T-helper 9 cell (primary cell): ENCODE results near the gene XYLT2.

Experiments used
- DNase-seq: peaks from one replicate; pipeline ENCODE4 v3.0.0-alpha.2; 2020

XYLT2 gene

DNA sequence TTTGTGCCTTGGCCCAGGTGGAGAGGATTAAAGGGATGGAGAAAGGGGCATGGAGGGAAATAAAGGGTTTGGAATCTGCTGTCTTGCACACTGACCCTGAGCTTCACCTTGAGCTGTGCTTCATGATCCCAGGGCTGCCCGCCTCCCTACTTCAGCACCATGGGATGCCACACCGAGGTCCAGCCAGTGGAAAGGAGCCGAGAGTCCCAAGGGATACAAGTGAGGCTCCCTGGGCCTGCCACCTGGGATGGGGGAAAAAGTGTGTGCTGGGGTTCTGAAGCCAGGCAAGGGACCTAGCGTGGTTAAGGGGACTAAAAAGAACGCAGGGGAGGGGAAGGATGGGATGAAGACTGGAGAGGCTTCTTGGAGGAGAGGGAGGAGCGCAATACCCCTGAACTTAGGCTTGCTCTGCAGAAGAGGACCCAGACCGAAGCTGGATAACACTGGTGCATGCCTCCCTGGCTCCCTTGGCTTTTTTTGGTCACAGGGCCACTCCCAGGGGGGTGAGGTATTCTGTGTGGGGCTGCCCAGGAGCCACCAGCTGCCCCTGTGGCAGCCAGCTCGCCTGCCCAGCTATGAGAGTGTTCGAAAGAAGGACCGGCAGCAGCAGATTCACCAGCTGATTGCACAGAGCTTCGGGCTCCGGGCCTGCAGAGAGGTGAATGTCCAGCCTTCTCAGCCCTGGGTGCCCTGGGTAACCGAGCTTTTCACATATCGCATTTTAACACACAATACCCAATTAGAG, 19.9 kb downstream of the XYLT2 start:
- DNase-seq: no peak

DNA sequence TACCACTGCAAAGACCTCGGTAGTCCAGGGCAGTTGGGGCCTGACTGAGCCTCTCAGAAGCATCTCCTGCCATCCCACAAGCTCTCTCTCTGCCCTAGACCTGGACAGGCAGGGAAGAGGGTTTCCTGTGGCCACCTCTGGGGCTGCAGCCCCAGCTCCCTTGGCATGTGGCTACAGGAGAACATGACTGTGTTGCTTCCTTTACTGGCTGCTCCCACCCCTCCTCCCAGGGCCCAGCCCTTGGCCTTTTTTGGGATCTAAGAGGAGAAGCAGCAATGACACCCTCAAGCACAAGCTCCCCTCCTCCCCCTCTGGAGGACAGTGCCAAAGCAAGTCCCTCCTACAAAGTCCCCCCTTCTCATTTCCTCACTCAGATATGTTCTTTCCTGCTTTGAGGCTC, 21.5 kb downstream of the XYLT2 start:
- no peak for DNase-seq

DNA sequence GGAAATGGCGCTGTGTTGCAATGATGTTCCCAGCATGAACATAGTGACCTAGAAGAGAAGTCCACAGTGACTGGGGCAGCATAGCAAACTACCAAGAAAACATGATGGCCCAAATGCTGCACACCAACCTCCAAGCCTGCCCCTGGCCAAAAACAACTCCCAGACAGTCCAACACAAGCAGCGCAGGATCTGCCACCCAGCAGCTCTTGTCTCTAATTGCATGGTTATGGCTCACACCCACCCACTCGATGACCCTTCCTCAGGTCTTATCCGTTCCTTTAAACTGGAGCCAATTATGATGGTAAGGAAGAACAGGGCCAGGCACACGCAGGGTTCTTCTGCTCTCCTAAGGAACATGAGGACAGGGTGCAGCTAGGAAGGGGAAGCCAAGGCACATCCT, 24.1 kb downstream of the XYLT2 start:
- DNase-seq: no peak

DNA sequence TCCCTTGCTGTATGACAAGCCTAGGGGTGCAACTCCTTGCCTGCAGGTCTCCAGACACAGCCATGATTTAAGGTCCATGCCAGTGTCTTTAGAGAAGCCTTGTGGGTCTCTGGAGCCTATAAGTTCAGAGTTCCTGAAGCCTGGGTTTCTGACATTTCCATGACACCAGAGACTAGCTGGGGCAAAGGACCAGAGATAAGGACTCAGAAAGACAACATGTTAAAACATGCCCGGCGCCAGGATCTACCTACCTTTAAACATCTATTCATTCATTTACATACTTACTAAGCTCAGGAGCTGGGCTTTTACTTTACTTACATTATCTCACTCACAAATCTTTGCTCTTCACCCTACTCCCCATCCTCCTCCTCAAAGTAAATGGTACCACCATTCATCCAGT, 25.6 kb downstream of the XYLT2 start:
- DNase-seq: no peak

DNA sequence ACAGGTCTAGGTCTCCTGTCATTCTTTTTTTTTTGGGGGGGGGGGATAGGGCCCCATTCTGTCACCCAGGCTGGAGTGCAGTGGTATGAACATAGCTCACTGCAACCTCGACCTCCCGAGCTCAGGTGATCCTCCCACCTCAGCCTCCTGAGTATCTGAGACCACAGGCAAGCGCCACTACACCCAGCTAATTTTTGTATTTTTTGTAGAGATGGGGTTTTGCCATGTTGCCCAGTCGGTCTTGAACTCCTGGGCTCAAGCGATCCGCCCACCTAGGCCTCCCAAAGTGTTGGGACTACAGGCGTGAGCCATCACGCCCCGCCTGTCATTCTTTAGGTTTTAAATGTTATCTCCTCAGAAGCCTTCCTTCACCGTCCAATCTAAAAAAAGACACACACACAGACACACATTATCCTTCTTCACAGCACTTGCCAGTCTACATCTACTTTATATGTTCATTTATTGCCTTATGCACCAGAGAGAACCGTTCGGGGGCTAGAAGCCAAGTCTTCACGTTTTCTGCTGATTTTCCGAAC, 26.4 kb downstream of the XYLT2 start:
- DNase-seq: no peak

DNA sequence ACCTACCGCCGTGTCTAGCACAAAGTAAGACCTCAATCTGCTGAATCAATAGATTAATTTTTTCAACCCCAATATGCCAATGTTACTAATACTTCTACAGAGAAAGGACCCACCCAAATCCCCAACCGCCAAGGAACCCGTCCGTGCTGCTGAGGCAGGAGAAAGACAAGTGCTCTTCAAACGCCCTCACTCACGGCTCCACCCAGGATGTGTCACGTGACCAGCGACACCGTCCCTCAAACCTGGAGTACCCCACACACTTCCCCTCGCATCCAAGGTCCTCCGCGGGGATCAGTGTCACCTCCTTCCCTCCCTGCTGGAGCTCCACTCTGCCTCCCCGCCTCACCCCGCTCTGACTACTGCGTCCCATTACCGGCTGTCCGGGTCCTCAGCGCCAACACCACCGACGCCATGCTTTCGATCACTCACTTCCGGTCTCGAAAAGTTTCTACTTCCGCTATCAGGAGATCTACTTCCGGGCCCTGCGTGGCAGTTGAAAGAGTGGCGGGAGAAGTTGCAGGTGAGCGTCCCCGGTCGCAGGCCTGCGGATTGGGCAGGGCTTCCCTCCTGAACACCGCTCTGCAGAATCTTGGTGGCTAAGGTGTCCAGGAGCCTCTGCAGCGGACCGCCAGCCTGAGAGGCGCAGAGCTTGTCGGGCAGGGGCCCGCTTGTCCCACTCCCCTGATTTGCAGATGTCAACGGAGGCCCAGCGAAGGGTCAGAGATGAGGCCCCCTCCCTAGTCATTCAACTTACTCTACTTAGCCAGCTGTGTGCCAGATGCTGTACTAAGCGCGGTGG, 27.0 kb downstream of the XYLT2 start, which contains the start of the genes EME1 and MRPL27:
Gene EME1, plus strand, starts transcription at position 472 of the 799 bp plus-strand sequence. CDS start 1,980 bp downstream, outside the sequence.
Gene MRPL27, minus strand, starts transcription at position 427 of the 799 bp plus-strand sequence. Its CDS starts 14 bp downstream, at position 413.
- peak; percentile 77 for DNase-seq

DNA sequence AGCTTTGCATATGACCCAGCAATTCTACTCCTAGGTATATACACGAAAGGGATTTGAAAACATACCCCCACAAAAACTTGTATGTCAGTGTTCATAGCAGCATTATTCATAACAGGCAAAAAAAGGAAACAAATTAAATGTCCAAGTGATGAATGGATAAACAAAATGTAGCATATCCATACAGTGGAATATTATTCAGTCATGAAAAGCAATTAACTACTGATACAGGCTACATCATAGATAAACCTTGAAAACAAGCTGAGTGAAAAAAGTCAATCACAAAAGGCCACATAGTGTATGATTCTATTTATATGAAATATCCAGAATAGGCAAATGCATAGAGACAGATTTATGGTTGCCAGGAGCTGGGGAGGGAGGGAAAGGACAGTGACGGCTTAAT, 27.8 kb downstream of the XYLT2 start:
- DNase-seq: no peak

DNA sequence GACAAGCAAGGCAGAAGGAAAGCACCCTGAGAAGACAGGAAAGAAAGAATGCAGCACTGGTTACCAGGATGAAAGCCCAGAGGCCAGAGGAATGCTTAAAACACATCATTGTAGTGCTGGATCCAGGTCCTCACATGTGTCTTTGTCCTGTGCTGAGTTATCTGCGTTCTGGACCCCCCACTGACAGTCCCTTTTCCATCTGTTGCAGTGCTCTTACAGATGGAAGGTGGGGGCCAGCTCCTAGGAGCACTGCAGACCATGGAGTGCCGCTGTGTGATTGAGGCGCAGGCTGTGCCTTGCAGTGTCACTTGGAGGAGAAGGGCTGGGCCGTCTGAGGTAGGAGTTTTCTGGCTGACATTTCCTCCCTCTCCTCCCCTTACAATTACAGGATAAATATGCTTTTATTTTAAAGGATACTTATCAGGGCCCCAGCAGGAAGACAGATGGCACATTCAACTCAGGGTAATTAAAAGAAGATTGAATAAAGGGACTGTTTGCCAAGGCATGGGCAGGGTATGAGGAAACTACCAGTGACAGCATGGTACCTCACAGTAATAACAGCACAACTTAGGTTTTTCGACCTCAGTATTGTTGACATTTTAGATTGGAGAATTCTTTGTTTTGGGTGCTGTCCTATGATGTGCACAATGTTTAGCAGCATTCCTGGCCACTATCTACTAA, 30.1 kb downstream of the XYLT2 start:
- DNase-seq: no peak

DNA sequence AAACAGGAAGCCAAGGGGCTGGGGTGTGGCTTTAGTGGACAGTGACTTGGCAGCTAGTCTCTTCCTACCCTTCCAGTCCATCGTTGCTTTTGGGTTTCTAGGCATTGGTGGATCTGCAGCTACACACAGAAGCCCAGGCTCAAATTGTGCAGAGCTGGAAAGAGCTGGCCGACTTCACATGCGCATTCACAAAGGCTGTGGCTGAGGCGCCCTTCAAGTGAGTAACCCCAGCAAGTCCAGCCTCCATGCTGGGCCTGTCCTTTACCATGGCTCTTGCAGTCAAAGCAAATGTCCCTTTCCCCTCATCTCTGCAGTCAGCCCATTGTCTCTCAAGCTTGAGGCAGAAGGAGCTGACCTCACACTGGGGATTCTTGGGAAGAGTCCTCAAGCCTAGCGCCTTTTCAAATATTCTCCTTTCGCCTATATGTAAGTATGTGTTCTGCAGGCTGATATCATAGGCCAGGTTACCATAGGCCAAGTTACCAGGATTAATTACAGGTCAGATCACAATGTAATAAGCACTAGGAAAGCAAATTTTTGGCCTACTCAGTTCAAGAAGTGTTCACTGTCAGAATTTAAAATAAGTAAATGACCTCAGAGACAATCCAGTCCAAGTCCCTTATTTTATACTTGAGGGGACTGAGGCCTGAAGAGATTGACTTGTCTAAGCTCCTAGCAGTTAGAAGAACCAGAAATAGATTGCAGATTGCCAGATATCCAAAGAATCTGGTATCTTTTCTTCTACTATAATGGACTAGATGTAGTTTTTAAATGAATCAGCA, 33.6 kb downstream of the XYLT2 start:
- no peak for DNase-seq

DNA sequence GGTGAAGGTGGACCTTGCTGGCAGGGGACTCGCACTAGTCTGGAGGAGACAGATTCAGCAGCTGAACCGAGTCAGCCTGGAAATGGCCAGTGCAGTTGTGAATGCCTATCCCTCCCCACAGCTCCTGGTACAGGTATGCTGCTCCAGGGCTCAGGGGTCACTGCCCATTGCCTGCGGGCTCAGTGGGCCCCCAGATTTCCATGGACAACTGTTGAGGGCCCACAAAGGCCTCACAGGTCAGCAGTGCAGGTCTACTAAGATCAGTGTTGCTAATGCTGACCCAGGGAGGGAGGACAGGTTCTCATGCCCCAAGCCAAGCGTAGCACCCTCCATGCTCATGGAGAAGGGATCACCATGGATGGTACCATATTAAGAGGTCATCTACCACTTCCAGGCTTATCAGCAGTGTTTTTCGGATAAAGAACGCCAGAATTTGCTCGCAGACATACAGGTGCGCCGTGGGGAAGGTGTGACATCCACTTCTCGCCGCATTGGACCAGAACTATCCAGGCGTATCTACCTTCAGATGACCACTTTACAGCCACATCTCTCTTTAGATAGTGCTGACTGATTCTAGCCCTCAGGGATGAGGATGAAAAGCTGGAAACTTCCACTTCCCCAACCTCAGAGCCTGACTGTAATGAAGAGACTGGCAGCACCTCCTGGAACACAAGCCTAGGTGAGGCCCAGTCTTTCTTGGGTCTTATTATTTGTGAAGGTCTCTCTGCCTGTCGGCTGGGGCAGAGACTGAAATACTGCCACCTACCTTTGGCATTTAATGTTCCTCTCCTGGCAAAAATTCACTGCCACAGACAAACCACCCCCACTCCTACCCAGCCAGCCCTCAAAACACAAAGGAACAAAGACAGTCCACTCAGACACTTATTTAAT, 34.7 kb downstream of the XYLT2 start:
- DNase-seq: no peak

DNA sequence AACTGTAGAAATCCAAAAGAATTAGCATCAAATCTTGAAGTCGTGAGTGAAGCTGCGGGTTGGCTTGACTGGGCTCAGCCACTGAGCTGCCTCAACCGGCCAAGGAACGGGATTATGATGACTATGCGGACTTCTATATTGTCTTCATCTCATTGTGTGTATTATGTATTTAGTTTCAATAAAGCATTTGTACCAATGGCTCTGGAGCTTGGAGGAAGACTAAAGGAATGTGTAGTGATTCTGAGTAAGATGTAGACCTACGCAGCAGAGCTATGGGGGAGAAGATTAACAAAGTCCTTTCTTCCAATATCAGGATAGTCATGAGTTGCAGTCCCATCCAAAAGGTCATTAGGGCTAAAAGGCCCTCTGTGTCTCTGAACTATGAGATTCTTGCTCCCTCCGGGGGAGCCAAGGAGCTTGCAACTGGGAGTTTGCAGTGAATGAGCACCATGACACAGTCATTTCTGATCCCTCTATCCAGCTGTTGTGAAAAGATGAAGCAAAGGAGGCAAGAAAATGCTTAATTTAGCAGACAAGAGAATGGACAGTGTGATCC, 35.4 kb downstream of the XYLT2 start:
- DNase-seq: no peak

DNA sequence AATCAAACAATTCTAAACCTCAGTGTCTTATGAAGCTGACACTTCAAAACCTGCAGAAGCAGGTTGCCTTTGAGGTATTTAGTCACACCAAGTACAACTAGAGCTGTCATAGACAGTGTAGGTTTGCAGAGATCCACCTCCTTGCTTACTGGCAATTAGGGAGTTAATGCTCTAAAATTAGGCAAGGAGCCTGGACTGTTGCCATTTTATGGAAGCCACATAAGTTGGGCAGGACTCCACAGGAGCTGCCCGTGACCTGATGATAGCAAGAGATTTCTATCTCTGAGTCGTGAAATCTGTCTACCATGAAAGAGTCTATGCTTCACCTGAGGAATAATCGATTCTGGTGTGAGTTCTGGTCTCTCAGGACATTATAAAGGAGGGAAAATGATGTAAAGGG, 36.0 kb downstream of the XYLT2 start:
- no peak for DNase-seq

DNA sequence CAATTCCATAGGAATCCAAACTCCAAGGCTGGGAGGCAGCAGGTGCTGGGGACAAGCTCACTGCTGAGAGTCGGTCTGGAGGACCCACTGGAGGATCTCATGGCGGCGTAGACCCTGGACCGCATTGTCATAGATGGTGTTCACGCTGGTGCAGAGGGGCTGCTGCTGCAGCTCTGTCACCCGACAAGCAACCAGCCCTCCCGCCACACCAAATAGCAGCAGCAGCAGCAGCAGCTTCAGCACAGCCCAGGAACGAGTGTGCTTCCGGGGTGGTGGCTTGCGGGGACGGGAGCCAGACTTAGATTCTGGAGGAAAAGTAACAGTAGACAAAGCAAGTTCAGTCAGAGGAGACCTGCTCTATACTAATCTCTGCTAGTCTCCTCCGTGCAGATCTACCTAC, 37.0 kb downstream of the XYLT2 start:
- DNase-seq: no peak

DNA sequence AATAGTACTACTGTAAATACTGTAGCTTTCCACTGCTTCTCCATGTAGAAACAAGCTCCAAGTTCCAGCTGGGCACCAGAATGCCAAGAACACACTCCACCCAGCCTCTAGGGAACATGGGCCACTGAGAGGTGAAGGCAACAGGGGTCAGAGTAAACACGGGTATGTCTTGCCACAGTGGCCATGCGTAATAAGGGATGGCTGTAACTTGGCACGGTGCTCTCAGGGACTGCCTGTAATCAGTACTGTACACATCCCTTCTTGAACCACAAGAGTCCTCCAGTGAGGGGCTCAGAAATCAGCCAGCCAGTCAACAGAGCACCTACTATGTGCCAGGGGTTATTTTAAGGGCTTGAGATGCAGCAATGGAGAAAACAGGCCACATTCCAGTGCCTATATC, 40.6 kb downstream of the XYLT2 start:
- no peak for DNase-seq

DNA sequence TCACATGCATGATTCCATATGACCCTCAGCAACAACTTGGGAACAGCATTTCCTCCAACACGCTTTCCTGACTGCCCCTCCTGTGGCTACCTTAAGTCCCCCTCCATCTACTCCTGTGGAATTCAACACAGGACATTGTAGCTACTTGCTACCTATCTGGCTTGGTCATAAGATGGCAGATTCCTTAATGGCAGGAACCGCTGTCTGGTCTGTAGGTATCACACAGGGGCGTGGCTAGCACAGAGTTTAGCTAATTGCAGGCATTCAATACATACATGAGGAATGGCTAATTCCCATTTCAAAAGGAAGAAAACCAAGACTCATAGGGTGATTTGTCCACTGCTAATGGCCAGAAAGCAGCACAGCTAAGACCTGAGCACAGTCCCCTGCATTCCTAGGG, 42.8 kb downstream of the XYLT2 start:
- DNase-seq: no peak

DNA sequence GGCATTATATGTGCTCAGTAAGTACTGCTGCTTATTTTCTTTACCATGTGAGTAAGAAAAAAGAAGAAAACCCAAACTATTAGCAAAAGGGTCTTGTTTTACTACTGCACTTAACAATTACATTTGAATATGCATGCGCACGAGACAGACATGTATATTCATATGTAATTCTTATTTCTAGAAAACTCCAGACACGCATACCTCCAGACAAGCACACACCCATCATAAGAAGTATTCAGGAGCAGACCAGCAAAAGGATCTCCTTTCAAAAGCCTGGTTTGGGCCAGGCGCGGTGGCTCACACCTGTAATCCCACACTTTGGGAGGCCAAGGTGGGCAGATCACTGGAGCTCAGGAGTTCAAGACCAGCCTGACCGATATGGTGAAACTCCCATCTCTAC, 43.6 kb downstream of the XYLT2 start:
- no peak for DNase-seq

DNA sequence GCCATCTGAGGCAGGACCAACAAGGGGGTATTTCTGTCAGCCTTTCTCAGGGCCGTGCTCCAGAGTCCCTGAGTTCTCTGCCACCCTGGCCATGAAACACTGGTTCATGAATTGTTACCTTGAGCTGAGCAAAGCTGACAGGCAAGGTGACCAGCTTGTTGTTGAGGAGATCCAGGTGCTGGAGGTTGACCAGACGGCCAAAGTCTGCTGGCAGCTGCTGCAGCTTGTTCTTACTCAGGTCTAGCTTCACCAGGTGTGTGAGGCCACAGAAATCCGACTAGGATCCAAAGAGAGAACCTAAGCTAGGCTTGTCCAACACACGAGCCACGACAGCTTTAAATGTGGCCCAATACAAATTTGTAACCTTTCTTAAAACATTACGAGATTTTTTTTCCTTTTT, 46.7 kb downstream of the XYLT2 start:
- DNase-seq: no peak

DNA sequence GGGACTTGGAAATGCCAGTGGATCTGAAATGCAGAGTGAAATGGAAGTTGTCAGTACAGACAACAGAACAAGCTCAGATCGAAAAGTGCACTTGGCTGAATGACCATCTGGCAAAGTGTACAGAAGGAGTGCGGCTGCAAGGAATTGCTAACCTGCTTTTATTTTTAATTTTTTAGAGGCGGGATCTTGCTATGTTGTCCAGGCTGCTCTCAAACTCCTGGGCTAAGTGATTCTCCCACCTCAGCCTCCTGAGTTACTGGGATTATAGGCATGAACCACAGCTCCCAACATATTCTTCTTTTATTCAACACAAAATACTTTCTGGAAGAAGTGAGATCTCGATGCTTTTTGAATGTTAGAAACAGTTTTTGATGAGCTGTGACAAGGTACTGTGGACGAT, 47.8 kb downstream of the XYLT2 start:
- DNase-seq: no peak

DNA sequence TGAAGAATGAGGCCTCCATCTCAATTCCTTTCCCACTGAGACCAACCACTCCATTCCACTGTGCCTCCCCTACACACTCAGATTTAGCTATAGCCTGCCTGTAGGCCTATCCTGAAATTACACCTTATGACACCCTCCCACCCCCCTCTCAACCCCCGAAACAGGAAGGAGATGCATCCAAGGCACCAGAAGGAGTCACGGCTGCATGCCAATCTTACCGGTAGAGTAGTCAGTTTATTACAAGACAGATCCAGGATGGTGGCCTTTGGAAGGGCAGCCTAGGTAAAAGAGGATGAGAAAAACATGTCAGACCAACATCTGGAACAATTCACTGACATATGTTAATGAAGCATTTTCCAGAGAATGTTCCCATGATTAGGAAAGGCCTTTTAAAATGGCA, 48.8 kb downstream of the XYLT2 start:
- DNase-seq: no peak

DNA sequence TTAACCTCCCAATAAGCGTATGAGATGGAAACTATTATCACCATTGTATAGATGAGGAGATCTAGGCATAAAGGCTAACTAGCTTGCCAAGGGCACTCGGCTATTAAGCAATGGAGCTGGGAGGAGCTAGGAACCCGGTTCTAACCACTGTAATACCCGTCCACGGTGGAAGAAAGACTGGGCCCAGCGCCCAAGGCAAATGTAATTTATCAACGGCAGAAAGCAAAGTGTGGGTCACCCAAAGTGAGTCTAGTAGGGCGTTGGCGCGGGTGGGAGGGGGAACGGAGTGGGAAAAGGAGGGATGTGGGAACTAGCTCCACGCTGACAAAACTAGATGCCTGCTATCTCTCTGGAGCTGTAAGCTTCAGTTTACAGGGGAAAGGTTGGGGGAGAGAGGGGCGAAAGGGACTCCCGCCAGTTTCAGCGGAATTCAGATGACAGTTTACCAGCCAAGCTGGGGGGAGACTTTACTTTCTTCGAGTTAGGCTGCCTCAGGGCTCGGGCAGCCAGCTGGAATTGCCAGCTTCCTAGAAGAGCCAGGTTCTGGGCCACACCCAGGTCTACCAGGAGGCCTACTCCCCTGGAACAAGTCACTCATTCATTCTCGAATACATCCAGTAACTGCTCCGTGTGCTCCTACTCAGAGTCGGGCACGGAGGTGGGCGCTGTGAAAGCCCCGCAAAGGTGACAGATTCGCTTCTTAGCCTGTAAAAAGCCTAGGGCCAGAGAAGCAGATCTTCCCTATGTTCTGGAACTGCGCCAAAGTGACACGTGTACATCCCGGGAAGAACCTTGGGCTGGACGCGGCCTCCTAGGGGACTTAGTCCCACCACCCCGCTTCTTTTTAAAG, 50.6 kb downstream of the XYLT2 start:
- DNase-seq: no peak
